Measurements from ENCODE around the gene OR52K2.

OR52K2 gene

DNA sequence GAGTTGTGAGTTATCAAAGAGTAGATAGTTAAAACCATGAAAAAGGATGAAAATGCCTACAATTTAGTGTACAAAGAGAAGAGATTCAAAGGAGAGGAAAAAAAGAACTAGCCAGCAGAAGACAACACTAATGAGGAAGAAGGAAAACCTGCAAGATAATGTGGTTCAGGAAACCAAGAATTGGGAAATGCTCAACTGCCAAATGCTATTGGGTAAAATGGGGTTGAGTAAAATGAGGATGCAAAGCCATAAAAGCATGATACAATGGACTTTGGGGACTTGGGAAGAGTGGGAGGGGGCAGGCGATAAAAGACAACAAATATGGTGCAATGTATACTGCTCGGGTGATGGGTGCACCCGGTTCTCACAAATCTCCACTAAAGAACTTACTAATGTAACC lies 7.6 kb upstream of the OR52K2 start:
- no peak for TF ChIP-seq ZFX (IDR thresholded peaks at IDR 0.05)
- TF ChIP-seq, protein P1, sequence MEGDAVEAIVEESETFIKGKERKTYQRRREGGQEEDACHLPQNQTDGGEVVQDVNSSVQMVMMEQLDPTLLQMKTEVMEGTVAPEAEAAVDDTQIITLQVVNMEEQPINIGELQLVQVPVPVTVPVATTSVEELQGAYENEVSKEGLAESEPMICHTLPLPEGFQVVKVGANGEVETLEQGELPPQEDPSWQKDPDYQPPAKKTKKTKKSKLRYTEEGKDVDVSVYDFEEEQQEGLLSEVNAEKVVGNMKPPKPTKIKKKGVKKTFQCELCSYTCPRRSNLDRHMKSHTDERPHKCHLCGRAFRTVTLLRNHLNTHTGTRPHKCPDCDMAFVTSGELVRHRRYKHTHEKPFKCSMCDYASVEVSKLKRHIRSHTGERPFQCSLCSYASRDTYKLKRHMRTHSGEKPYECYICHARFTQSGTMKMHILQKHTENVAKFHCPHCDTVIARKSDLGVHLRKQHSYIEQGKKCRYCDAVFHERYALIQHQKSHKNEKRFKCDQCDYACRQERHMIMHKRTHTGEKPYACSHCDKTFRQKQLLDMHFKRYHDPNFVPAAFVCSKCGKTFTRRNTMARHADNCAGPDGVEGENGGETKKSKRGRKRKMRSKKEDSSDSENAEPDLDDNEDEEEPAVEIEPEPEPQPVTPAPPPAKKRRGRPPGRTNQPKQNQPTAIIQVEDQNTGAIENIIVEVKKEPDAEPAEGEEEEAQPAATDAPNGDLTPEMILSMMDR (conservative IDR thresholded peaks at IDR 0.05) = no peak
- no peak overlapping the region for H3K27ac ChIP-seq

DNA sequence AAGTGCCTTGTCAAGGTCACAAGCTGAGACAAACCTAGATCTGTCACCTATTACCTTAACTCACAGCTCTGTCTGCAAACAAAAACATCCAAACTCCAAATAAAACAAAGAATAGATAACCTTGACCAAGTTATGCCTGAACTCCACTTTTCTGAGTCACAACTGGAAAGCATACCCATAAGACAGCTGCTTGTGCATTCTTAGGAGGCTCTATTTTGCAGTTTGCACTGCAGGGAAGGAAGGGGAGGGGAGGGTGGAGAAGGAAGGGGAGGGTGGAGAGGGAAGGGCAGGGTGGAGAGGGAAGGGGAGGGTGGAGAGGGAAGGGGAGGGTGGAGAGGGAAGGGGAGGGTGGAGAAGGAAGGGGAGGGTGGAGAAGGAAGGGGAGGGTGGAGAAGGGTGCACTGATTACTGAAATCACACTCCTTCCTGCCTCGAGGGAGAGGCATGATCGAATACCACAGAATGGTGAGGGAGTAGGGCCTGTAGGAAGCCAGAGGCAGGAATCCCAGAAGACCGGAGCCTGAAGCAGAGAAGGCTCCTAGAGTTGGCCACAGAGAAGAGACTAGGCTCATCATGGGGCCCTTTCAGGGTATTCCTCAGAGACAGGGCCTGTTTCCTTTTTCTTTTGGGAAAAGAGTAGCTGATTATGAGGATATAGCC lies 5.7 kb upstream of the OR52K2 start:
- H3K27ac ChIP-seq = no peak overlapping the region
- TF ChIP-seq, protein P1 (conservative IDR thresholded peaks at IDR 0.05) = no peak

DNA sequence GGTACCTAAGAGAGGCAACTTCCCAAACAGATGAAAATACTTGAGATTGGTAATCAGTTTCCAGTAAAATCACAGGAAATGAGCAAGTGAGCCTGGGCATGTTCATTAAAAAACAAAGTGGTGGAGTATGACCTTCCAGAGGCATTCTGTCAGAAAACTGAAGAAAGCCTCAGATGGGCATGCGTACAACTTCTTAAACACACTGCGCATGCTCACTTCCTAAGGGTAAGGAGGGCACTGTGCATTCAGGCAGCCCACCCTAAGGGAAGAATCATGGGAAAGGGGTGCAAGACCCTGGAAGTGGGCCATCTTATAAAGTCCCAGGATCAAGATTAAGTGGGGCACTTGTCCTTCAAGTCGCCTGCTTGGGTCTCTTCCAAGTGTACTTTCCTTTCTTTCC lies 4.0 kb downstream of the OR52K2 start:
- no peak overlapping the region for H3K27ac ChIP-seq
- no peak for TF ChIP-seq ZFX (IDR thresholded peaks at IDR 0.05)
- TF ChIP-seq, protein P1 (conservative IDR thresholded peaks at IDR 0.05) = no peak

DNA sequence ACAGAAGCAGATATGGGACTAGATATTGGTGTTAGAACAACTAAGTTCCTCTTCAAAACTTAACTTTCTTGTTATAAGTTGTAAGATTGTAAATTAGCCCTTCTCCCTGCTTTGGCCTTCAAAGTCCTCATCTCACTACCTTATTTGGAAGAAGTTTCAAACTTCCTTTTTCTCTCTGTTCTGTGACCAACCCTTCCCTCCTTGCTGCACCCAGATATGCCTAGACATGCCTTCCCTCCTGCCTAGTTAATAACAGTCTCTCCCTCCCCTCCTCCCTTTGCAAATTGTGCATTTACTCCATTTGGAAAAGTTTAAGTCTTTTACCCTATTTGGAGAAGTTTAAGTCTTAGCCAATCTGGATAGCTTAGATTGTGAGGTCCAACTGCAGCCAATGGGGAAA lies 4.9 kb downstream of the OR52K2 start:
- H3K27ac ChIP-seq = no peak overlapping the region
- no peak for TF ChIP-seq ZFX (IDR thresholded peaks at IDR 0.05)
- TF ChIP-seq, protein P1 (conservative IDR thresholded peaks at IDR 0.05) = no peak

DNA sequence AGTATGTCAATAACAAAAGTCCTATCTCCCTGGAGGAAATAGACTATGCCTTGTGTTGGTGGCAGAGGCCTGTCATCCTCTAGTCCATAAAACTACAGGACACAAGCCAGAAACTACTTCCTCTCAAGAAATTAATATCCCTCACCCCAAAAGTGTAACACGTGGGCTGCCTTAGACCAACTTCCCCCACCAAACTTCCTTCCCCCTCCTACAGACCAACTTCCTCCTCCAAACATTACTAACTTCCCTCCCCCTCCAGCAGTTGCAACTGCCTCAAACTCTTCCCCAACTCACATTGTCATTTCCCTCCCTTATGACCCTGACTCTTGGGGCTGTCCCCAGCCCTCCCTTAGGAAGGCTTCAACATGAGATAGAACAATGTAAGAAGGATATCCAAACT lies 6.3 kb downstream of the OR52K2 start:
- no peak overlapping the region for H3K27ac ChIP-seq
- TF ChIP-seq ZFX (IDR thresholded peaks at IDR 0.05) = no peak
- TF ChIP-seq, protein P1 (conservative IDR thresholded peaks at IDR 0.05) = no peak

DNA sequence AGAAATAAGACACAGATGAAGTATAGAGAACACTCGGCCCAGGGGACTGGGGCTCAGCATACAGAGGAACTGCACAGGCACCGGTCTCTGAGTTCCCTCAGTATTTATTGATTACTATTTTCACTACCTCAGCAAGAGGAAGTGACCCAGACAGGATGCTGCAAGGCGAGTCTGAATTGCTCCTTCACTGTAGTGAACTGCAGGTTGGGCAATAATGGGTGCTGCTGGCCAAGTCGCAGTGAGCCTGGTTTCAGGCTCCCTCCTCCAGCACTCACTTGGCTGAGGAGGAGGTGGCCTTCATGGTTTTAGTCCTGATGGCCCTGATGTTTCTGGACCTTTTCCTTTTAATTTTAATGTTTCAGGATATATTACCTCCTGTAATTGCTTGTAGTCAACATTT lies 10.4 kb downstream of the OR52K2 start:
- H3K27ac ChIP-seq = no peak overlapping the region
- no peak for TF ChIP-seq ZFX (IDR thresholded peaks at IDR 0.05)
- TF ChIP-seq, protein P1 (conservative IDR thresholded peaks at IDR 0.05) = no peak

DNA sequence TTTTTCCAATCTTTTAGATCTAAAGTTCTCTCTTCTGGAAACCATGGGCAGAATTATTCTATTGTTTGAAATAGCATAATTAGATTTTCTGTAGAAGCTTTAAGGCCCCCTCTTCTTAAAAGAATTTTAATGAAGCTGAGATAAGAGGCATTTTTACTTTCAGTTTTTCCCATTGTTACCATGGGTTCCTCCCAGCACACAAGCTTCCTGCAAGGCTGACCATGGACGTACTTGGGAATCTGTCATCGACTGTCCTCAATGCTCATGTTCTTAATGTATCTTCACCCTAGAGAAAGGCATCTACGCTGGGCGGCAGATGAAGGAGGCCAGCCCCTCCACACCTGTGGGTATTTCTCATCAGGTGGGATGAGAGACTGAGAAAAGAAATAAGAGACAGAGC lies 11.1 kb downstream of the OR52K2 start:
- TF ChIP-seq, protein P1 (conservative IDR thresholded peaks at IDR 0.05) = no peak
- no peak for TF ChIP-seq ZFX (IDR thresholded peaks at IDR 0.05)

More for the DNA sequence above, 11.1 kb downstream of the OR52K2 start:
- H3K27ac ChIP-seq = no peak overlapping the region

Measured in C4-2B (cell line).